BJ (cell line): ENCODE measurements around the gene FRAS1. TPM values are rescaled to one million over a fixed set of nuclear protein-coding genes. Genes with fewer than 3 reads are reported as not detected.
"Not testable (repeated sequence)": the region's sequence is repeated elsewhere in the genome, so short reads cannot be mapped to it uniquely, and the experiment has no call there.

Source experiments
- CTCF ChIA-PET: fragments of 350-600 bp; formaldehyde crosslinking; extraction: SDS; loops from one replicate; lab custom pipeline; 2021; ENCODE audit warnings: antibody characterized with exemption, inconsistent platforms; lab: Yijun Ruan, JAX
- POLR2A ChIA-PET: fragments of 300-600 bp; sonication (Branson Sonifier 250); formaldehyde crosslinking; extraction: SDS; loops from one replicate; lab custom pipeline; 2021; ENCODE audit warnings: antibody characterized with exemption; lab: Charles Lee
- DNase-seq: peaks from one replicate; pipeline ENCODE4 v3.0.0-alpha.2; 2011; ENCODE audit warnings: low read depth
- H3K27me3 ChIP-seq: 2 replicates; pipeline ENCODE4 v1.6.0; 2011; ENCODE audit warnings: low read length; ENCODE audit not compliant: control insufficient read depth, insufficient read depth
- H3K36me3 ChIP-seq: 2 replicates; pipeline ENCODE4 v1.5.1; 2011; ENCODE audit warnings: low read length; ENCODE audit not compliant: control insufficient read depth, insufficient read depth
- H3K4me3 ChIP-seq: 2 replicates; pipeline ENCODE4 v1.5.1; 2011; ENCODE audit warnings: low read depth, mild to moderate bottlenecking, control low read depth, low read length
- CTCF ChIP-seq: IDR thresholded peaks from 2 replicates; pipeline ENCODE4 v1.5.1; 2011; ENCODE audit warnings: low read depth, mild to moderate bottlenecking, control low read depth, inconsistent platforms, low read length, moderate library complexity; ENCODE audit not compliant: insufficient read depth
- polyA plus RNA-seq: library from polyadenylated mRNA; depleted of rRNA; stranded (reverse); fragments of >200 nt; gene quantifications from 2 replicates; pipeline ENCODE4 v1.2.3, GENCODE V29; 2011

The FRAS1 gene
- polyA plus RNA-seq, 1 experiment, result 4.4 TPM

DNA sequence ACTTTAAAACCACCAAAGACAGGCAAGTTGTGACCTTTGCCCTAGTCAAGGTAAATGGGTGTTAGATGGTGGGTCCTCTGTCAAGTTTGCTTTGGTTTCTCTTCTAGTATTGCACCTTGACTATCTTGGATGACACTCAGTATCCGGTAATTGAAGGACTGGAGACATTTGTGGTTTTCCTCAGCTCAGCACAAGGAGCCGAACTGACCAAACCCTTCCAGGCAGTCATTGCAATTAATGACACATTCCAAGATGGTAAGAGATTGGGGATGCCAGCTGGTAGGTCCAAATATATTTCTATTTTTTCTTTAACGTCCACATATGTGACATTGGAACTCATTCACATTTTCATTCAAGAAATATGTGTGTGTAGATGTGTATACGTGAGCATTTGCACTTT is 425.2 kb downstream of the FRAS1 start:
- no peak for TF ChIP-seq CTCF
- Histone ChIP-seq H3K27me3 (no peaks in the 10 kb centered on the region), H3K4me3 (no peak overlapping the region), H3K36me3 (no peaks in the 10 kb centered on the region)
- ChIA-PET POLR2A (no interaction called here), CTCF (interaction anchor here (1.7 kb wide), 2 partner anchors 17 to 34 kb away, joined by 3 to 4 read pairs; no protein-coding TSS in a partner anchor)
- no peak for DNase-seq

DNA sequence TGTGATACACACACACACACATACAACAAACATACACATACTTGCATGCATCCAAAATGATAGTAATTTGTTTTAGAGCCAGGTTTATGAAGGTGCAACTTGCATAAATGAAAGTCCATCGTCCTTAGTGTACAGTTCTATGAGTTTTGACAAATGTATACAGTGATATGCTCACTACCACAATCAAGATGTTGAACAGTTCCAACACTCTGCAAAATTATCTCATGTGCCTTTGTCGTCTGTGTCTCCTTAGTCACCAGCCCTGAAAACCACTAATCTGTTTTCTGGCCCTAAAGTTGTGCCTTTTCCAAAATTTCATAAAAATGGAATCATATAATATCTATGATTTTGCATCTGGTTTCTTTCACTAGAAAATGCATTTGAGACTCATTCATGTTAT is 426.7 kb downstream of the FRAS1 start:
- Histone ChIP-seq H3K4me3 (no peak overlapping the region), H3K36me3 (no peaks in the 10 kb centered on the region), H3K27me3 (no peaks in the 10 kb centered on the region)
- ChIA-PET CTCF (no interaction called here), POLR2A (no interaction called here)
- no peak for TF ChIP-seq CTCF
- no peak for DNase-seq

DNA sequence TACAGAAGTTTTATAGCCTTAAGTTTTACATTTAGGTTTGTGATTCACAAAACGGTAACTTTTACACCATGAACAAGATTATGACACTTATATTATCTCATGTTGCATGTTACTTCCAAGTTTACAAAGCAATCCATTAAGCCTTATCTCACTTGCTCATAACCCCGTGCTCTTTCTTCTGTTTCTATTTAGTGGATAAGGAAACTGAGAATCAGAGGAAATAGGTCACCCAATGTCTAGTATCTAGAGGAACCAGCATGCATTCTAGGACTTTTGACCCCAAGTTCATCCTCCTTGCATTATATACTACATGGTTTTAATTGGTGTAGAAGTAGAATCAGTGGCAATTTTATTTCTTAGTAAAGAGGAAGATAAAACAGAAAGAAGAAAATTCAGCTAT is 427.5 kb downstream of the FRAS1 start:
- Histone ChIP-seq H3K36me3 (no peaks in the 10 kb centered on the region), H3K27me3 (no peaks in the 10 kb centered on the region), H3K4me3 (no peak overlapping the region)
- DNase-seq, result no peak
- ChIA-PET CTCF (no interaction called here), POLR2A (no interaction called here)
- TF ChIP-seq CTCF, result no peak

DNA sequence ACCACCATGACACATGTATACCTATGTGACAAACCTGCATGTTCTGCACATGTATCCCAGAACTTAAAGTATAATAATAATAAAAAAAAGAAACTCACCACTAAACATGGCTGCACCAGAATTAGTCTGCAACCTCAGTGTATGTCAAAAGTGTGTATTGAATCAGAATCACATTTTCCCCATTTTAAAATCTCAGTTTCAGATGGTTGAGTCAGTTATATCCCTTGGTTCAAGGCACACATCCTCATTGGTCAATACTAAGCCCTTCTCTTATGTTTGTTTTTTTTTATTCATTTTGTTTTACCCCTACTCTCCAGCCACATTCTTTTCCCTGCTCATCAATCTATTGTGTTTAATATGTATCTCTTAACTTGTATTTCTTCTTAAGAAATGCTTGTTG is 436.6 kb downstream of the FRAS1 start:
- POLR2A ChIA-PET, result no interaction called here
- Histone ChIP-seq H3K4me3 (no peak overlapping the region), H3K36me3 (no peaks in the 10 kb centered on the region), H3K27me3 (no peaks in the 10 kb centered on the region)
- TF ChIP-seq CTCF, result no peak
- no peak for DNase-seq
- CTCF ChIA-PET, result no interaction called here

GRCh38 chr4:78496021-78496643 is 439.0 kb downstream of the FRAS1 start:
- TF ChIP-seq CTCF, result no peak
- DNase-seq, result no peak
- H3K36me3 ChIP-seq, result no peaks in the 10 kb centered on the region
- no peaks in the 10 kb centered on the region for H3K27me3 ChIP-seq
- POLR2A ChIA-PET, result no interaction called here
- CTCF ChIA-PET, result no interaction called here
- no peak overlapping the region for H3K4me3 ChIP-seq

DNA sequence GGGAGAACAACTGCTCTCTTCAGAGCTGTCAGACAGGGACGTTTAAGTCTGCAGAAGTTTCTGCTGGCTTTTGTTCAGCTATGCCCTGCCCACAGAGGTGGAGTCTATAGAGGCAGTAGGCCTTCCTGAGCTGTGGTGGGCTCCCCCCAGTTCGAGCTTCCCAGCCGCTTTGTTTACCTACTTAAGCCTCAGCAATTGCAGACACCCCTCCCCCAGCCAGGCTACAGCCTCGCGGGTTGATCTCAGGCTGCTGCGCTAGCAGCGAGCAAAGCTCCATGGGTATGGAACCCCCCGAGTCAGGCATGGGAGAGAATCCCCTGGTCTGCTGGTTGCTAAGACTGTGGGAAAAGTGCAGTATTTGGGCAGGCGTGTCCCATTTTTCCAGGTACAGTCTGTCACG is 449.1 kb downstream of the FRAS1 start:
- H3K4me3 ChIP-seq, H3K27me3 ChIP-seq, CTCF ChIA-PET, POLR2A ChIA-PET, DNase-seq, H3K36me3 ChIP-seq: not testable (repeated sequence)
